GM10248 (cell line): Measurements from ENCODE around the gene MAP3K5.
A peak's percentile ranks its signal among the peaks of the same experiment; 100 is the strongest.
"Not testable (repeated sequence)": the region's sequence is repeated elsewhere in the genome, so short reads cannot be mapped to it uniquely, and the experiment has no call there.

Experiments used
- CTCF ChIA-PET: fragments of 300-600 bp; sonication (Branson Sonifier 250); formaldehyde crosslinking; extraction: SDS; loops from one replicate; lab custom pipeline; 2021; ENCODE audit warnings: antibody characterized with exemption; lab: Yijun Ruan, JAX
- POLR2A ChIA-PET: fragments of 350-650 bp; sonication (Branson Sonifier 250); formaldehyde crosslinking; extraction: SDS; loops from one replicate; lab custom pipeline; 2020; ENCODE audit warnings: antibody characterized with exemption; lab: Yijun Ruan, JAX
- DNase-seq: peaks from one replicate; pipeline ENCODE4 v3.0.0; 2012; ENCODE audit errors: extremely low spot score
- CTCF ChIP-seq: IDR thresholded peaks from 2 replicates; pipeline ENCODE4 v1.5.1; 2012; ENCODE audit warnings: mild to moderate bottlenecking, low read depth; ENCODE audit errors: extremely low read depth, missing control alignments, control extremely low read depth

Gene MAP3K5

DNA sequence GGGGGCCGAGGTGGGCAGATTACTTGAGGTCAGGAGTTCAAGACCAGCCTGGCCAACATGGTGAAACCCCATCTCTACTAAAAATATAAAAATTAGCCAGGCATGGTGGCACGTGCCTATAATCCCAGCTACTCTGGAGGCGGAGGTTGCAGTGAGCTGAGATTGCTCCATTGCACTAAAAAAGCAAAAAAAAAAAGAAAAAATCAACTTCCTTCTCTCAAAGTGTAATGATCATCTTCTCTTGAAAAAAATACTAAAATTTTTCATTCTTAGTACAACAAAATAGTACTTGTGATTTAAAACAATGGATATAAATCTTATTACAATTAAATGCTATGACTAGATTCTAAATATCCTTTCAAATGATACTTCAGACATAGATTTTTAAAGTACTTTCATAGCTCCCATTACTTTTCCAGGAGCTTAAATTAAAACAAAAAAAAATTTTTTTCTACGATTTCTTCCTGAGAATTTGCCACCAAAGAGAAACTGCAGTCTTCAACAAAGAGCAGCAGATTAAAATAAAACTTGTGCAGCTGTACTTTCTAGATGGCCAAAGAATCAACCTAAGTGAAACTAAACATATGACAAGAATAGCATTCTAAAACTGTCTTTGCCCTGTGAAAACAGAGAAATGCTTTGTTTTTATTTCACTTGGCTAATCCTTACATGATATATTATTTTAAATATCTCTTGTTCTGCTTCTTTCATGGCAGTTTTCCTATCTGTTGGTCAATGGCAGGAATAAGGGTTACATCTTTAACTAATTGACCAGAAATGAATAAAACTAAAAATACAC, 75.2 kb downstream of the MAP3K5 start:
- ChIA-PET CTCF (interaction anchor here (1.1 to 8.0 kb wide), 10 partner anchors 10 to 91 kb away, joined by 3 to 54 read pairs (median 6); partner anchors contain the start of gene MAP3K5), POLR2A (no interaction called here)
- DNase-seq: peak; percentile 41
- no peak for TF ChIP-seq CTCF

GRCh38 chr6:136712642-136713041, 79.6 kb downstream of the MAP3K5 start:
- CTCF ChIA-PET: interaction anchor here (1.3 to 2.9 kb wide), 3 partner anchors 16 to 80 kb away, joined by 3 to 19 read pairs (median 5); partner anchors contain the start of gene MAP3K5
- DNase-seq, POLR2A ChIA-PET: not testable (repeated sequence)

- TF ChIP-seq CTCF: no peak
- ChIA-PET CTCF (interaction anchor here (1.3 to 2.9 kb wide), 5 partner anchors 27 to 81 kb away, joined by 4 to 19 read pairs (median 5); partner anchors contain the start of gene MAP3K5), POLR2A (interaction anchor here (1.0 kb wide), 1 partner anchor 81 kb away, joined by 6 read pairs; the partner anchor contains the start of gene MAP3K5)
- no peak for DNase-seq
Observed at GRCh38 chr6:136711644-136712043, 80.6 kb downstream of the MAP3K5 start.

DNA sequence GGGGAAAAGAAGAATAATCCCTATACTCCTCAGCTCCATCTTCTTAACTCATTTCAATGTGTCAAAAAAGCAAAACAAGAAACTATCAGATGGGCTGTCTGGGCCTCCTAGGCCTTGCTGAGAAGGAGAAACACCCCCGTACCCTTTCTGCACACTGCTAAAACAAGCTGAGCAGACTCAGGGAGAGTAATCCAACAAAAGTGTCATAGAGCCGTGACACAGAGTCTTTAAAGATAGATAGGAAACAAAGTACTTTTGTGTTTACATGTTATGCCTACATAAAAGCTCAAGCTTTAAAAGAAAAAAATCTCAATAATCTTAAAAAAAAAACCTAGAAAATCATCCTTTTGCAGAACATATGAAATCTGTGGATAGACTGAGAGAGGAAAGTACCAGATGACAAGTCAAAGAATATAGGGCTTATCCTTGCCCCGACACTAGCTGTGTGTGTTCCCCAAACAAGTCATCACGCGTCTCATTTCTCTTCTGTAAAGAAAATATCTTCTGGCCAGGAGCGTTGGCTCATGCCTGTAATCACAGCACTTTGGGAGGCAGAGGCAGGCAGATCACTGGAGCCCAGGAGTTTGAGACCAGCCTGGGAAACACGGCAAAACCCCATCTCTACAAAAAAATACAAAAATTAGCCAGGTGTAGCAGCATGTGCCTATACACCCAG, 81.3 kb downstream of the MAP3K5 start:
- TF ChIP-seq CTCF: no peak
- ChIA-PET CTCF (interaction anchor here (1.0 to 2.1 kb wide), 6 partner anchors 27 to 81 kb away, joined by 3 to 9 read pairs (median 4); partner anchors contain the start of gene MAP3K5), POLR2A (interaction anchor here (1.0 kb wide), 1 partner anchor 81 kb away, joined by 6 read pairs; the partner anchor contains the start of gene MAP3K5)
- DNase-seq: no peak

- CTCF ChIA-PET: interaction anchor here (1.9 kb wide), 1 partner anchor 83 kb away, joined by 9 read pairs; the partner anchor contains the start of gene MAP3K5
- POLR2A ChIA-PET: no interaction called here
- TF ChIP-seq CTCF: no peak
- no peak for DNase-seq
Observed at GRCh38 chr6:136709429-136709828, 82.8 kb downstream of the MAP3K5 start.

- TF ChIP-seq CTCF: no peak
- ChIA-PET CTCF (interaction anchor here (0.8 to 1.5 kb wide), 6 partner anchors 8 to 86 kb away, joined by 3 to 9 read pairs (median 4); partner anchors contain the start of gene MAP3K5), POLR2A (no interaction called here)
- no peak for DNase-seq
Observed at GRCh38 chr6:136706430-136706829, 85.8 kb downstream of the MAP3K5 start.
